GM23338 (cell line): Measurements from ENCODE around the gene CDKAL1. TPM values are rescaled to one million over a fixed set of nuclear protein-coding genes. Genes with fewer than 3 reads are reported as not detected.

Source experiments
- ATAC-seq: fragments of 200-7000 bp; cut with Tn5 transposase; 3 replicates; pipeline ENCODE4 v1.9.1; 2020
- DNase-seq: peaks from one replicate; pipeline ENCODE4 v3.0.0-alpha.2; 2015; ENCODE audit warnings: low spot score
- H2AFZ ChIP-seq: fragments of 200-600 bp; sonication (generic); 2 replicates; pipeline ENCODE4 v1.8.0; 2016; ENCODE audit warnings: antibody characterized with exemption, mild to moderate bottlenecking, moderate library complexity
- H3F3A ChIP-seq: fragments of 200-600 bp; sonication (generic); replicated peaks from 2 replicates; pipeline ENCODE4 v1.8.0; 2017; ENCODE audit warnings: antibody characterized with exemption, mixed run types, low read depth
- H3K27ac ChIP-seq: fragments of 200-600 bp; sonication (generic); 2 replicates; pipeline ENCODE4 v1.6.1; 2016; ENCODE audit warnings: low read depth
- H3K27me3 ChIP-seq: fragments of 200-600 bp; sonication (generic); 2 replicates; pipeline ENCODE4 v1.8.0; 2016; ENCODE audit warnings: mild to moderate bottlenecking, mixed run types, moderate library complexity; ENCODE audit not compliant: insufficient read depth
- H3K36me3 ChIP-seq: fragments of 200-600 bp; sonication (generic); 2 replicates; pipeline ENCODE4 v1.8.0; 2016; ENCODE audit warnings: mild to moderate bottlenecking; ENCODE audit not compliant: insufficient read depth
- H3K4me1 ChIP-seq: fragments of 200-600 bp; sonication (generic); 2 replicates; pipeline ENCODE4 v1.8.0; 2016; ENCODE audit warnings: mild to moderate bottlenecking, moderate library complexity; ENCODE audit not compliant: insufficient read depth
- H3K4me2 ChIP-seq: fragments of 200-600 bp; sonication (generic); 2 replicates; pipeline ENCODE4 v1.7.1; 2017; ENCODE audit warnings: mixed run types
- H3K4me3 ChIP-seq: fragments of 200-600 bp; sonication (generic); 2 replicates; pipeline ENCODE4 v1.6.1; 2016; ENCODE audit warnings: mixed run types
- H3K79me2 ChIP-seq: fragments of 200-600 bp; sonication (generic); replicated peaks from 2 replicates; pipeline ENCODE4 v1.8.0; 2017; ENCODE audit warnings: mild to moderate bottlenecking; ENCODE audit not compliant: insufficient read depth
- H3K9me2 ChIP-seq: fragments of 200-600 bp; sonication (generic); 2 replicates; pipeline ENCODE4 v1.8.0; 2017; ENCODE audit not compliant: insufficient read depth
- H4K20me1 ChIP-seq: fragments of 200-600 bp; sonication (generic); replicated peaks from 2 replicates; pipeline ENCODE4 v1.8.0; 2017; ENCODE audit warnings: mild to moderate bottlenecking; ENCODE audit not compliant: insufficient read depth
- H3K27ac Mint-ChIP-seq: 2 replicates; pipeline ENCODE4 v1.8.0; 2020; ENCODE audit warnings: inconsistent platforms, mild to moderate bottlenecking, moderate library complexity, mixed read lengths
- H3K27me3 Mint-ChIP-seq: 3 replicates; pipeline ENCODE4 v1.8.0; 2022; ENCODE audit warnings: low read depth, mild to moderate bottlenecking, moderate library complexity, mixed read lengths, inconsistent platforms; ENCODE audit not compliant: insufficient read depth, poor library complexity
- H3K36me3 Mint-ChIP-seq: 3 replicates; pipeline ENCODE4 v1.8.0; 2021; ENCODE audit warnings: low read depth, mild to moderate bottlenecking, inconsistent platforms, moderate library complexity, mixed read lengths
- H3K4me1 Mint-ChIP-seq: 3 replicates; pipeline ENCODE4 v1.8.0; 2020; ENCODE audit warnings: mild to moderate bottlenecking, inconsistent platforms, mixed read lengths
- H3K4me3 Mint-ChIP-seq: 3 replicates; pipeline ENCODE4 v1.8.0; 2021; ENCODE audit warnings: moderate library complexity, mild to moderate bottlenecking, inconsistent platforms, mixed read lengths
- H3K9me3 Mint-ChIP-seq: 3 replicates; pipeline ENCODE4 v1.8.0; 2020; ENCODE audit warnings: moderate library complexity, mild to moderate bottlenecking, inconsistent platforms, mixed read lengths
- CREB1 ChIP-seq: fragments of 250-450 bp; sonication (Bioruptor Pico); IDR thresholded peaks from 2 replicates; pipeline ENCODE4 v1.5.0; 2020; ENCODE audit warnings: low read depth, mild to moderate bottlenecking, moderate library complexity
- ETS1 ChIP-seq: IDR thresholded peaks from 2 replicates; pipeline ENCODE4 v1.6.1; 2016; ENCODE audit warnings: antibody characterized with exemption
- EZH2 ChIP-seq: fragments of 200-600 bp; sonication (generic); IDR thresholded peaks from one replicate; pipeline ENCODE4 v1.8.0; 2017; ENCODE audit warnings: antibody characterized with exemption, mild to moderate bottlenecking, low read depth; ENCODE audit not compliant: unreplicated experiment
- POLR2AphosphoS5 ChIP-seq: IDR thresholded peaks from 2 replicates; pipeline ENCODE4 v1.6.1; 2016; ENCODE audit warnings: antibody characterized with exemption, low read depth
- STAT1 ChIP-seq: IDR thresholded peaks from one replicate; pipeline ENCODE4 v1.6.1; 2016; ENCODE audit warnings: antibody characterized with exemption; ENCODE audit not compliant: unreplicated experiment
- ZNF462 ChIP-seq: fragments of 250-450 bp; sonication (Bioruptor Pico); IDR thresholded peaks from 2 replicates; pipeline ENCODE4 v1.5.0; 2020; ENCODE audit warnings: mild to moderate bottlenecking, moderate library complexity
- polyA plus RNA-seq: library from polyadenylated mRNA; unstranded; fragments of >200 nt; fragmentation: Nextera tagmentation; extraction: Ambion mirVana; gene quantifications from 2 replicates; pipeline ENCODE4 v1.2.1, GENCODE V29; 2016
- total RNA-seq: library from RNA; depleted of rRNA; stranded (reverse); fragments of >200 nt; shearing (Covaris generic); gene quantifications from 2 replicates; pipeline ENCODE4 v1.2.3, GENCODE V29; 2014

Gene CDKAL1
- total and polyA plus RNA-seq, 2 experiments from 2014 or later: 17.8 to 35.0 TPM

- TF ChIP-seq ZNF462: no peak
- no peak for TF ChIP-seq POLR2AphosphoS5
These were observed 598.9 kb downstream of the CDKAL1 start (continued) for GRCh38 chr6:21132856-21133838.

GRCh38 chr6:21133901-21134300, 599.6 kb downstream of the CDKAL1 start:
- no peaks in the 10 kb centered on the region for H3K9me3 Mint-ChIP-seq
- H3K4me2 ChIP-seq: peak overlapping the region; percentile 11

More at GRCh38 chr6:21133901-21134300, 599.6 kb downstream of the CDKAL1 start:
- H3K27ac ChIP-seq: no peak overlapping the region
- peaks cover 53% of the 10 kb centered on the region for H3K4me1 ChIP-seq
- Mint-ChIP-seq H3K36me3 (no peaks in the 10 kb centered on the region), H3K27ac (no peak overlapping the region; the same call in 1 of the 2 replicates), H3K27me3 (no peaks in the 10 kb centered on the region), H3K4me1 (peaks cover 79% of the 10 kb centered on the region), H3K4me3 (0 out of 3 replicates have a peak overlapping the region, but pooled peaks have one; percentile 19)
- H3K27me3 ChIP-seq: no peaks in the 10 kb centered on the region
- H3F3A ChIP-seq: no peaks in the 10 kb centered on the region
- no peaks in the 10 kb centered on the region for H3K9me2 ChIP-seq
- no peaks in the 10 kb centered on the region for H4K20me1 ChIP-seq
- no peak overlapping the region for H3K4me3 ChIP-seq
- no peak for DNase-seq
- peak; percentile 64 for ATAC-seq
- TF ChIP-seq STAT1 (no peak), EZH2 (no peak), CREB1 (CRISPR knock-in tag) (no peak), ETS1 (no peak)
- H2AFZ ChIP-seq: no peak overlapping the region
- H3K36me3 ChIP-seq: no peaks in the 10 kb centered on the region
- no peaks in the 10 kb centered on the region for H3K79me2 ChIP-seq
